H9 (cell line): ENCODE data around the gene MMEL1. TPM values are rescaled to one million over a fixed set of nuclear protein-coding genes. Genes with fewer than 3 reads are reported as not detected.

ENCODE experiments used
- DNase-seq: peaks from one replicate; pipeline ENCODE4 v3.0.0-alpha.2; 2017
- H2AFZ ChIP-seq: one replicate; pipeline ENCODE4 v1.6.1; 2013; ENCODE audit warnings: mild to moderate bottlenecking, low read length, control low read depth, moderate library complexity
- H2AK5ac ChIP-seq: 2 replicates; pipeline ENCODE4 v1.6.1; 2013; ENCODE audit warnings: low read length, control low read depth, mixed read lengths; ENCODE audit not compliant: insufficient read length
- H2BK120ac ChIP-seq: one replicate; pipeline ENCODE4 v1.6.1; 2013; ENCODE audit warnings: low read depth, mild to moderate bottlenecking, low read length, control low read depth, inconsistent platforms; ENCODE audit not compliant: poor library complexity, severe bottlenecking
- H2BK12ac ChIP-seq: 2 replicates; pipeline ENCODE4 v1.6.1; 2013; ENCODE audit warnings: low read length, control low read depth, mixed read lengths, low read depth; ENCODE audit not compliant: insufficient read length
- H2BK15ac ChIP-seq: 2 replicates; pipeline ENCODE4 v1.6.1; 2013; ENCODE audit warnings: low read depth, low read length, control low read depth
- H2BK20ac ChIP-seq: one replicate; pipeline ENCODE4 v1.6.1; 2013; ENCODE audit warnings: low read depth, mild to moderate bottlenecking, low read length, control low read depth, inconsistent platforms; ENCODE audit not compliant: poor library complexity, severe bottlenecking
- H2BK5ac ChIP-seq: 2 replicates; pipeline ENCODE4 v1.6.1; 2013; ENCODE audit warnings: low read length, control low read depth, mixed read lengths; ENCODE audit not compliant: insufficient read length
- H3K14ac ChIP-seq: 2 replicates; pipeline ENCODE4 v1.6.1; 2013; ENCODE audit warnings: low read length, control low read depth; ENCODE audit not compliant: insufficient read depth
- H3K18ac ChIP-seq: 2 replicates; pipeline ENCODE4 v1.6.1; 2013; ENCODE audit warnings: low read depth, mild to moderate bottlenecking, mixed read lengths, low read length, control low read depth; ENCODE audit not compliant: insufficient read length
- H3K23ac ChIP-seq: 2 replicates; pipeline ENCODE4 v1.6.1; 2013; ENCODE audit warnings: low read length, control low read depth, mixed read lengths, low read depth; ENCODE audit not compliant: insufficient read length
- H3K23me2 ChIP-seq: 2 replicates; pipeline ENCODE4 v1.6.1; 2013; ENCODE audit warnings: low read depth, mild to moderate bottlenecking, mixed read lengths, low read length, control low read depth; ENCODE audit not compliant: insufficient read length, poor library complexity, severe bottlenecking
- H3K27ac ChIP-seq: 2 replicates; pipeline ENCODE4 v1.5.1; 2013; ENCODE audit warnings: low read length, control low read depth, mixed read lengths, low read depth; ENCODE audit not compliant: insufficient read length
- H3K27me3 ChIP-seq: 2 replicates; pipeline ENCODE4 v1.6.1; 2013; ENCODE audit warnings: low read length, control low read depth, inconsistent platforms; ENCODE audit not compliant: insufficient read depth
- H3K4ac ChIP-seq: 2 replicates; pipeline ENCODE4 v1.6.1; 2013; ENCODE audit warnings: low read depth, mild to moderate bottlenecking, control low read depth, inconsistent platforms, low read length, moderate library complexity
- H3K4me1 ChIP-seq: 2 replicates; pipeline ENCODE4 v1.6.1; 2013; ENCODE audit warnings: low read length, control low read depth, inconsistent platforms; ENCODE audit not compliant: insufficient read depth
- H3K4me2 ChIP-seq: 2 replicates; pipeline ENCODE4 v1.6.1; 2013; ENCODE audit warnings: low read length, control low read depth, mixed read lengths; ENCODE audit not compliant: insufficient read length, insufficient read depth
- H3K56ac ChIP-seq: 2 replicates; pipeline ENCODE4 v1.6.1; 2013; ENCODE audit warnings: low read depth, mild to moderate bottlenecking, mixed read lengths, low read length, control low read depth; ENCODE audit not compliant: insufficient read length
- H3K79me1 ChIP-seq: 2 replicates; pipeline ENCODE4 v1.6.1; 2013; ENCODE audit warnings: low read depth, mild to moderate bottlenecking, moderate library complexity, low read length, control low read depth, inconsistent platforms; ENCODE audit not compliant: insufficient read depth, poor library complexity, severe bottlenecking
- H3K79me2 ChIP-seq: 2 replicates; pipeline ENCODE4 v1.6.1; 2013; ENCODE audit warnings: low read length, control low read depth, inconsistent platforms; ENCODE audit not compliant: insufficient read depth
- H3K9ac ChIP-seq: 2 replicates; pipeline ENCODE4 v1.6.1; 2013; ENCODE audit warnings: low read length, control low read depth, mixed read lengths; ENCODE audit not compliant: insufficient read length; ENCODE audit errors: extremely low read depth
- H3K9me3 ChIP-seq: one replicate; pipeline ENCODE4 v1.6.1; 2013; ENCODE audit warnings: low read depth, low read length, inconsistent platforms; ENCODE audit not compliant: control insufficient read depth
- H3T11ph ChIP-seq: one replicate; pipeline ENCODE4 v1.6.1; 2013; ENCODE audit warnings: mild to moderate bottlenecking, low read length, control low read depth, inconsistent platforms
- H4K20me1 ChIP-seq: one replicate; pipeline ENCODE4 v1.6.1; 2013; ENCODE audit not compliant: control insufficient read depth, insufficient read length, insufficient read depth
- H4K5ac ChIP-seq: 2 replicates; pipeline ENCODE4 v1.6.1; 2013; ENCODE audit warnings: low read depth, mild to moderate bottlenecking, mixed read lengths, low read length, control low read depth; ENCODE audit not compliant: insufficient read length
- H4K8ac ChIP-seq: replicated peaks from 2 replicates; pipeline ENCODE4 v1.6.1; 2013; ENCODE audit warnings: low read length, control low read depth, mixed read lengths, low read depth; ENCODE audit not compliant: insufficient read length
- H4K91ac ChIP-seq: 2 replicates; pipeline ENCODE4 v1.6.1; 2013; ENCODE audit warnings: low read depth, mild to moderate bottlenecking, moderate library complexity, mixed read lengths, low read length, control low read depth; ENCODE audit not compliant: insufficient read length
- H3K27ac Mint-ChIP-seq, 3 experiments: 2 replicates in 2 of 3; 3 replicates in 1 of 3; pipeline ENCODE4 v1.8.0; 2020 to 2021; ENCODE audit warnings: mixed read lengths in 3 of 3, mild to moderate bottlenecking in 1 of 3, moderate library complexity in 1 of 3
- H3K27me3 Mint-ChIP-seq: 2 replicates; pipeline ENCODE4 v1.8.0; 2021; ENCODE audit warnings: low read depth, mild to moderate bottlenecking, moderate library complexity, mixed read lengths
- H3K36me3 Mint-ChIP-seq, 3 experiments: 2 replicates in 2 of 3; 3 replicates in 1 of 3; pipeline ENCODE4 v1.8.0; 2020 to 2021; ENCODE audit warnings: low read depth in 3 of 3, mixed read lengths in 3 of 3; ENCODE audit not compliant: insufficient read depth in 1 of 3
- H3K4me1 Mint-ChIP-seq, 2 experiments: 2 replicates each; pipeline ENCODE4 v1.8.0; 2020; ENCODE audit warnings: mixed read lengths in 2 of 2
- H3K4me3 Mint-ChIP-seq, 2 experiments: 2 replicates in 1 of 2; 3 replicates in 1 of 2; pipeline ENCODE4 v1.8.0; 2020 to 2021; ENCODE audit warnings: mild to moderate bottlenecking in 2 of 2, mixed read lengths in 2 of 2, moderate library complexity in 1 of 2
- H3K9me3 Mint-ChIP-seq, 2 experiments: 2 replicates in 1 of 2; 3 replicates in 1 of 2; pipeline ENCODE4 v1.8.0; 2020; ENCODE audit warnings: mild to moderate bottlenecking in 2 of 2, mixed read lengths in 2 of 2, moderate library complexity in 1 of 2
- CTCF ChIP-seq: fragments of 200-600 bp; sonication (generic); conservative IDR thresholded peaks from 3 replicates; pipeline ENCODE4 v1.8.0; 2021; ENCODE audit warnings: antibody characterized with exemption, mild to moderate bottlenecking
- WGBS: extraction: QIAGEN DNeasy Blood & Tissue Kit; methylation state at CpG from one replicate; pipeline ENCODE4 v1.1.7; 2013; ENCODE audit warnings: missing lambda C conversion rate, low lambda C conversion rate, mixed read lengths; ENCODE audit not compliant: insufficient read length; ENCODE audit errors: extremely low coverage; 5-methylcytosine and 5-hydroxymethylcytosine counted together
- total RNA-seq: library from RNA; stranded (reverse); gene quantifications from 2 replicates; pipeline ENCODE4 v1.2.1, GENCODE V29; 2021

The MMEL1 gene
- total RNA-seq, 1 experiment from 2014 or later, result 0.42 TPM

DNA sequence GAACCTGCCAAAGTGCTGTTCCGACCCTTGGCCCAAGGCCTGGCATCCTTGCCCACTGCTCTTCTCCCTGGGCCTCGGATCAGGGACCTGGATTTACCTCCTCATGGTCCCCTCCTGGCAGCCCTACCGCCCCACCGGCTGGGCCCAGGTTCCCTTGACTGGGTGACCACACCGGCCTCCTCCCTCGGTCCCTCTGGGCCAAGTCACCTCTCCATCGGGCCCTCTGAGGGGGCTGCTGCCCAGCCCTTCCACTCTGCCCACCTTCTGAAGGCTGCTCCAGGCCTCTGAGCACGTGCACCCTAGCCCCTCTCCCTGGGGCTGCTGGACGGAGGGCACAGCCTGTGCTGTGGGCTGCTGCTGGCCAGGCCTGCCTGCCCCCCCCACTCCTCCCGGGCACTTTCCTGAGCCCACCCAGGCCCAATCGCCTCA is 9.3 kb upstream of the MMEL1 start:
- Histone ChIP-seq H2BK20ac (no peak overlapping the region), H3K4me2 (peak overlapping the region; percentile 45), H3K14ac (no peak overlapping the region; the same call in 1 of the 2 replicates), H3K4ac (no peak overlapping the region), H3K79me2 (no peaks in the 10 kb centered on the region), H2BK12ac (no peak overlapping the region), H2BK120ac (no peak overlapping the region), H3K23ac (no peak overlapping the region), H4K91ac (no peak overlapping the region), H3K27me3 (peaks cover 1% of the 10 kb centered on the region; the same call in 1 of the 2 replicates), H3K23me2 (peaks cover 10% of the 10 kb centered on the region), H2AFZ (no peak overlapping the region), H3K18ac (no peak overlapping the region), H3K4me1 (no peaks in the 10 kb centered on the region), H3K27ac (no peak overlapping the region), H2AK5ac (no peak overlapping the region), H3K9me3 (peaks cover 5% of the 10 kb centered on the region), H2BK5ac (no peak overlapping the region), H3T11ph (no peak overlapping the region), H3K9ac (peak overlapping the region; percentile 16), H3K79me1 (no peaks in the 10 kb centered on the region), H2BK15ac (no peak overlapping the region), H4K8ac (no peak overlapping the region), H3K56ac (no peak overlapping the region), H4K20me1 (no peaks in the 10 kb centered on the region), H4K5ac (no peak overlapping the region)
- peak overlapping the region; percentile 74 to 86 for H3K4me3 Mint-ChIP-seq
- WGBS, result no CpG with 5 or more reads among the region's 11 CpGs
- H3K27me3 Mint-ChIP-seq, result peaks cover 36% of the 10 kb centered on the region
- DNase-seq, result no peak
- TF ChIP-seq CTCF, result no peak
- peaks cover 0 to 5% (median 0%) of the 10 kb centered on the region in 3 experiments; a peak in 2 of 7 replicates for H3K36me3 Mint-ChIP-seq
- H3K9me3 Mint-ChIP-seq, result peaks cover 15 to 22% of the 10 kb centered on the region in 2 experiments
- H3K4me1 Mint-ChIP-seq, result peaks cover 2 to 5% of the 10 kb centered on the region in 2 experiments; a peak in 1 of 4 replicates
- H3K27ac Mint-ChIP-seq, result no peak overlapping the region
